Tongue (tissue), 2 donors: Measurements from ENCODE around the gene RPL36. TPM values are rescaled to one million over a fixed set of nuclear protein-coding genes. Genes with fewer than 3 reads are reported as not detected.
"Not testable (repeated sequence)": the region's sequence is repeated elsewhere in the genome, so short reads cannot be mapped to it uniquely, and the experiment has no call there.

Experiments
- DNase-seq: peaks from one replicate; pipeline ENCODE4 v3.0.0-alpha.2; 2015
- total RNA-seq: library from RNA; depleted of rRNA; stranded (reverse); fragments of >200 nt; gene quantifications from one replicate; pipeline ENCODE4 v1.2.3, GENCODE V29; 2014

RPL36 gene
- total RNA-seq, 1 donor from 2014 or later, result 293 TPM

GRCh38 chr19:5690955-5691821, 1.1 kb downstream of the RPL36 start:
- peak; percentile 85 for DNase-seq

GRCh38 chr19:5691822-5692722, 2.0 kb downstream of the RPL36 start:
- no peak for DNase-seq

GRCh38 chr19:5692723-5693194, 2.7 kb downstream of the RPL36 start:
- no peak for DNase-seq

- peak; percentile 81 for DNase-seq
These were observed 3.4 kb downstream of the RPL36 start for GRCh38 chr19:5693195-5694166.

- DNase-seq, result no peak
These were observed 4.3 kb downstream of the RPL36 start for GRCh38 chr19:5694167-5694955.

- DNase-seq, result no peak
These were observed 5.0 kb downstream of the RPL36 start for GRCh38 chr19:5694956-5695648.

- DNase-seq, result peak; percentile 47
These were observed 5.6 kb downstream of the RPL36 start for GRCh38 chr19:5695649-5696195.

GRCh38 chr19:5696196-5697021, 6.3 kb downstream of the RPL36 start:
- no peak for DNase-seq

- no peak for DNase-seq
These were observed 7.2 kb downstream of the RPL36 start for GRCh38 chr19:5697022-5697889.

GRCh38 chr19:5697890-5698634, 8.0 kb downstream of the RPL36 start:
- DNase-seq, result no peak

GRCh38 chr19:5698635-5699422, 8.7 kb downstream of the RPL36 start:
- no peak for DNase-seq

GRCh38 chr19:5700455-5701092, 10.5 kb downstream of the RPL36 start:
- no peak for DNase-seq

GRCh38 chr19:5702053-5702410, 11.9 kb downstream of the RPL36 start:
- not testable (repeated sequence) for DNase-seq

- no peak for DNase-seq
These were observed 14.0 kb downstream of the RPL36 start for GRCh38 chr19:5703819-5704818.

- no peak for DNase-seq
These were observed 15.5 kb downstream of the RPL36 start for GRCh38 chr19:5705552-5705951.
